Gastroesophageal sphincter (tissue), 3 donors: ENCODE data around the gene TP73.

ENCODE experiments used
- EP300 ChIP-seq: sonication (generic); formaldehyde crosslinking; IDR thresholded peaks from one replicate; pipeline ENCODE4 v1.6.1; 2017; ENCODE audit warnings: antibody characterized with exemption, mild to moderate bottlenecking
- POLR2A ChIP-seq, 2 donors: fragments of 450-650 bp; IDR thresholded peaks; one replicate each; pipeline ENCODE4 v1.6.1; 2017; ENCODE audit warnings: antibody characterized with exemption in 2 of 2, mild to moderate bottlenecking in 2 of 2, moderate library complexity in 1 of 2
- POLR2AphosphoS5 ChIP-seq: sonication (generic); formaldehyde crosslinking; IDR thresholded peaks from one replicate; pipeline ENCODE4 v1.6.1; 2017; ENCODE audit warnings: antibody characterized with exemption
- TF ChIP-seq, protein P1 (sequence below), 4 experiments: fragments of 200-600 bp in 2 of 4; fragments of 450-650 bp in 2 of 4; sonication (generic) in 1 of 4; IDR thresholded peaks; one replicate each; pipeline ENCODE4 v1.5.1; 2017 to 2019; ENCODE audit warnings: antibody characterized with exemption in 4 of 4, mild to moderate bottlenecking in 2 of 4, moderate library complexity in 2 of 4

GRCh38 chr1:3603156-3603555, 49.2 kb upstream of the TP73 start:
- TF ChIP-seq, protein P1, sequence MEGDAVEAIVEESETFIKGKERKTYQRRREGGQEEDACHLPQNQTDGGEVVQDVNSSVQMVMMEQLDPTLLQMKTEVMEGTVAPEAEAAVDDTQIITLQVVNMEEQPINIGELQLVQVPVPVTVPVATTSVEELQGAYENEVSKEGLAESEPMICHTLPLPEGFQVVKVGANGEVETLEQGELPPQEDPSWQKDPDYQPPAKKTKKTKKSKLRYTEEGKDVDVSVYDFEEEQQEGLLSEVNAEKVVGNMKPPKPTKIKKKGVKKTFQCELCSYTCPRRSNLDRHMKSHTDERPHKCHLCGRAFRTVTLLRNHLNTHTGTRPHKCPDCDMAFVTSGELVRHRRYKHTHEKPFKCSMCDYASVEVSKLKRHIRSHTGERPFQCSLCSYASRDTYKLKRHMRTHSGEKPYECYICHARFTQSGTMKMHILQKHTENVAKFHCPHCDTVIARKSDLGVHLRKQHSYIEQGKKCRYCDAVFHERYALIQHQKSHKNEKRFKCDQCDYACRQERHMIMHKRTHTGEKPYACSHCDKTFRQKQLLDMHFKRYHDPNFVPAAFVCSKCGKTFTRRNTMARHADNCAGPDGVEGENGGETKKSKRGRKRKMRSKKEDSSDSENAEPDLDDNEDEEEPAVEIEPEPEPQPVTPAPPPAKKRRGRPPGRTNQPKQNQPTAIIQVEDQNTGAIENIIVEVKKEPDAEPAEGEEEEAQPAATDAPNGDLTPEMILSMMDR (IDR thresholded peaks at IDR 0.05): no peak
- TF ChIP-seq POLR2A (IDR thresholded peaks at IDR 0.05): no peak
- TF ChIP-seq EP300: no peak
- no peak for TF ChIP-seq POLR2AphosphoS5
